Endothelial cell (in vitro differentiated cells): ENCODE data around the gene RFX8. TPM values are rescaled to one million over a fixed set of nuclear protein-coding genes. Genes with fewer than 3 reads are reported as not detected.
"Not testable (repeated sequence)": the region's sequence is repeated elsewhere in the genome, so short reads cannot be mapped to it uniquely, and the experiment has no call there.

ENCODE experiments used
- DNase-seq: peaks from one replicate; pipeline ENCODE4 v3.0.0; 2021; ENCODE audit warnings: low spot score
- H3K27ac Mint-ChIP-seq: one replicate; pipeline ENCODE4 v1.8.0; 2021; ENCODE audit warnings: mixed read lengths, inconsistent platforms; ENCODE audit not compliant: unreplicated experiment
- H3K27me3 Mint-ChIP-seq: one replicate; pipeline ENCODE4 v1.8.0; 2021; ENCODE audit warnings: mild to moderate bottlenecking, moderate library complexity, mixed read lengths, inconsistent platforms; ENCODE audit not compliant: unreplicated experiment
- H3K36me3 Mint-ChIP-seq: one replicate; pipeline ENCODE4 v1.8.0; 2021; ENCODE audit warnings: mild to moderate bottlenecking, low read depth, mixed read lengths, inconsistent platforms; ENCODE audit not compliant: unreplicated experiment
- H3K4me1 Mint-ChIP-seq: one replicate; pipeline ENCODE4 v1.8.0; 2021; ENCODE audit warnings: mild to moderate bottlenecking, mixed read lengths, inconsistent platforms; ENCODE audit not compliant: unreplicated experiment
- H3K4me3 Mint-ChIP-seq: one replicate; pipeline ENCODE4 v1.8.0; 2021; ENCODE audit warnings: mild to moderate bottlenecking, mixed read lengths, inconsistent platforms; ENCODE audit not compliant: unreplicated experiment
- H3K9me3 Mint-ChIP-seq: one replicate; pipeline ENCODE4 v1.8.0; 2021; ENCODE audit warnings: mixed read lengths, inconsistent platforms; ENCODE audit not compliant: unreplicated experiment
- CTCF ChIP-seq: fragments of 200-600 bp; sonication (generic); IDR thresholded peaks from one replicate; pipeline ENCODE4 v1.5.0; 2021; ENCODE audit warnings: antibody characterized with exemption; ENCODE audit not compliant: unreplicated experiment
- total RNA-seq: library from RNA; stranded (reverse); fragmentation: NEBNext Ultra II Directional; extraction: Animal tissue kit (Norgen Biotek cat#: 25700); gene quantifications from one replicate; pipeline ENCODE4 v1.2.1, GENCODE V29; 2021; ENCODE audit not compliant: unreplicated experiment

The RFX8 gene
- total RNA-seq, 1 donor from 2014 or later = 5.0 TPM

- Mint-ChIP-seq H3K4me1 (peaks cover 14% of the 10 kb centered on the region), H3K27me3 (no peaks in the 10 kb centered on the region), H3K36me3 (peaks cover 3% of the 10 kb centered on the region), H3K4me3 (no peak overlapping the region), H3K27ac (no peak overlapping the region), H3K9me3 (no peaks in the 10 kb centered on the region)
- TF ChIP-seq CTCF = no peak
- DNase-seq = no peak
These were observed 35.2 kb downstream of the RFX8 start for GRCh38 chr2:101439716-101440115.

- H3K4me1 Mint-ChIP-seq = peaks cover 17% of the 10 kb centered on the region
- not testable (repeated sequence) for H3K9me3 Mint-ChIP-seq, H3K4me3 Mint-ChIP-seq, H3K36me3 Mint-ChIP-seq, DNase-seq, H3K27ac Mint-ChIP-seq, H3K27me3 Mint-ChIP-seq
These were observed 36.4 kb downstream of the RFX8 start for GRCh38 chr2:101438555-101438954.

GRCh38 chr2:101435001-101435862 lies 39.7 kb downstream of the RFX8 start:
- Mint-ChIP-seq H3K36me3 (no peaks in the 10 kb centered on the region), H3K27ac (peak overlapping the region; percentile 55), H3K27me3 (peaks cover 2% of the 10 kb centered on the region), H3K4me1 (peaks cover 8% of the 10 kb centered on the region), H3K9me3 (no peaks in the 10 kb centered on the region), H3K4me3 (no peak overlapping the region)
- DNase-seq = peak; percentile 26
- no peak for TF ChIP-seq CTCF

GRCh38 chr2:101433465-101433864 lies 41.4 kb downstream of the RFX8 start:
- DNase-seq = no peak
- H3K27ac Mint-ChIP-seq = no peak overlapping the region
- peaks cover 2% of the 10 kb centered on the region for H3K27me3 Mint-ChIP-seq
- no peak for TF ChIP-seq CTCF
- H3K4me3 Mint-ChIP-seq = no peak overlapping the region
- peaks cover 8% of the 10 kb centered on the region for H3K4me1 Mint-ChIP-seq
- no peaks in the 10 kb centered on the region for H3K36me3 Mint-ChIP-seq
- no peaks in the 10 kb centered on the region for H3K9me3 Mint-ChIP-seq

GRCh38 chr2:101432411-101433181 lies 42.3 kb downstream of the RFX8 start:
- no peaks in the 10 kb centered on the region for H3K9me3 Mint-ChIP-seq
- TF ChIP-seq CTCF = no peak
- peak overlapping the region; percentile 31 for H3K4me3 Mint-ChIP-seq
- DNase-seq = no peak
- H3K27ac Mint-ChIP-seq = no peak overlapping the region
- no peaks in the 10 kb centered on the region for H3K36me3 Mint-ChIP-seq
- H3K4me1 Mint-ChIP-seq = peaks cover 8% of the 10 kb centered on the region
- H3K27me3 Mint-ChIP-seq = peaks cover 2% of the 10 kb centered on the region
